Transverse colon (tissue), 3 donors: ENCODE data around the gene CFAP299.

Experiments
- CTCF ChIP-seq, 5 experiments: fragments of 200-600 bp in 3 of 5; fragments of 450-650 bp in 2 of 5; sonication (generic) in 3 of 5; IDR thresholded peaks; 1 replicate in 2 of 5; 2 replicates in 3 of 5; pipeline ENCODE4 v1.5.1; 2016 to 2017; ENCODE audit warnings: antibody characterized with exemption in 5 of 5, inconsistent platforms in 3 of 5, mild to moderate bottlenecking in 2 of 5, moderate library complexity in 1 of 5
- EP300 ChIP-seq: sonication (generic); formaldehyde crosslinking; IDR thresholded peaks from one replicate; pipeline ENCODE4 v1.6.1; 2017; ENCODE audit warnings: antibody characterized with exemption, low read depth
- POLR2A ChIP-seq: fragments of 450-650 bp; IDR thresholded peaks from one replicate; pipeline ENCODE4 v1.6.1; 2016; ENCODE audit warnings: antibody characterized with exemption, mild to moderate bottlenecking, moderate library complexity

GRCh38 chr4:80331693-80332092, 3.8 kb upstream of the CFAP299 start:
- no peak for TF ChIP-seq POLR2A
- no peak for TF ChIP-seq CTCF (IDR thresholded peaks at IDR 0.05)
- no peak for TF ChIP-seq EP300
